Measurements from ENCODE around the gene HIP1R.

DNA sequence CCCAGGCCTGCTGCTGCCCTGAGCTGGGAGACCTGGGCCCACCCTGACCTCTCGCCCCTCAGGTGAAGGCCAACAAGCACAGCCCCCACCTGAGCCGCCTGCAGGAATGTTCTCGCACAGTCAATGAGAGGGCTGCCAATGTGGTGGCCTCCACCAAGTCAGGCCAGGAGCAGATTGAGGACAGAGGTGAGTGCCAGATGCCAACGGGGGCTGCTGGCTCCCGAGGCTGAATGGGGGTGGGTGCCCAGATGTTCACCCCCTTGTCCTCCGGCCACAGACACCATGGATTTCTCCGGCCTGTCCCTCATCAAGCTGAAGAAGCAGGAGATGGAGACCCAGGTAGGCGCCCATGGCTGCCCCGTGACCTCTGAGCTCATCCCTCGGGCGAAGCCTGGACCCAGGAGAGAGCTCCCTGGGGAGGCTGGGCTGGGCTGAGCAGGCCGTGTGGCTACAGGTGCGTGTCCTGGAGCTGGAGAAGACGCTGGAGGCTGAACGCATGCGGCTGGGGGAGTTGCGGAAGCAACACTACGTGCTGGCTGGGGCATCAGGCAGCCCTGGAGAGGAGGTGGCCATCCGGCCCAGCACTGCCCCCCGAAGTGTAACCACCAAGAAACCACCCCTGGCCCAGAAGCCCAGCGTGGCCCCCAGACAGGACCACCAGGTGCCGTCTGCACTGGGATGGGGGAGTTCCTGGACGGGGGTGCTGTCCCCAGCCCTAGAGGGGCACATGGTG, 25.8 kb downstream of the HIP1R start:
- TF ChIP-seq, protein P1, sequence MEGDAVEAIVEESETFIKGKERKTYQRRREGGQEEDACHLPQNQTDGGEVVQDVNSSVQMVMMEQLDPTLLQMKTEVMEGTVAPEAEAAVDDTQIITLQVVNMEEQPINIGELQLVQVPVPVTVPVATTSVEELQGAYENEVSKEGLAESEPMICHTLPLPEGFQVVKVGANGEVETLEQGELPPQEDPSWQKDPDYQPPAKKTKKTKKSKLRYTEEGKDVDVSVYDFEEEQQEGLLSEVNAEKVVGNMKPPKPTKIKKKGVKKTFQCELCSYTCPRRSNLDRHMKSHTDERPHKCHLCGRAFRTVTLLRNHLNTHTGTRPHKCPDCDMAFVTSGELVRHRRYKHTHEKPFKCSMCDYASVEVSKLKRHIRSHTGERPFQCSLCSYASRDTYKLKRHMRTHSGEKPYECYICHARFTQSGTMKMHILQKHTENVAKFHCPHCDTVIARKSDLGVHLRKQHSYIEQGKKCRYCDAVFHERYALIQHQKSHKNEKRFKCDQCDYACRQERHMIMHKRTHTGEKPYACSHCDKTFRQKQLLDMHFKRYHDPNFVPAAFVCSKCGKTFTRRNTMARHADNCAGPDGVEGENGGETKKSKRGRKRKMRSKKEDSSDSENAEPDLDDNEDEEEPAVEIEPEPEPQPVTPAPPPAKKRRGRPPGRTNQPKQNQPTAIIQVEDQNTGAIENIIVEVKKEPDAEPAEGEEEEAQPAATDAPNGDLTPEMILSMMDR (IDR thresholded peaks at IDR 0.05): no peak
- TF ChIP-seq POLR2A (IDR thresholded peaks at IDR 0.05): no peak

All from esophagus squamous epithelium (tissue), 4 donors.